Effector memory CD4-positive, alpha-beta T cell (primary cell): ENCODE results near the gene OR2D2.
"Not testable (repeated sequence)": the region's sequence is repeated elsewhere in the genome, so short reads cannot be mapped to it uniquely, and the experiment has no call there.

ENCODE experiments used
- DNase-seq, 3 donors: peaks; one replicate each; pipeline ENCODE4 v3.0.0-alpha.2; 2020
- H3K27ac ChIP-seq: 2 replicates; pipeline ENCODE4 v1.7.0; 2013; ENCODE audit warnings: mild to moderate bottlenecking, low read length, moderate library complexity; ENCODE audit not compliant: insufficient read depth, poor library complexity, severe bottlenecking
- H3K27me3 ChIP-seq: replicated peaks from 2 replicates; pipeline ENCODE4 v1.7.0; 2013; ENCODE audit warnings: mild to moderate bottlenecking, low read length; ENCODE audit not compliant: insufficient read depth, control insufficient read depth, poor library complexity, severe bottlenecking
- H3K36me3 ChIP-seq: 2 replicates; pipeline ENCODE4 v1.7.0; 2013; ENCODE audit warnings: mild to moderate bottlenecking, low read length, moderate library complexity; ENCODE audit not compliant: control insufficient read depth, insufficient read depth
- H3K4me1 ChIP-seq: 2 replicates; pipeline ENCODE4 v1.7.0; 2013; ENCODE audit warnings: low read length, mild to moderate bottlenecking; ENCODE audit not compliant: control insufficient read depth, insufficient read depth, poor library complexity, severe bottlenecking
- H3K4me3 ChIP-seq: 2 replicates; pipeline ENCODE4 v1.7.0; 2013; ENCODE audit warnings: low read length, low read depth, mild to moderate bottlenecking; ENCODE audit not compliant: insufficient read depth, poor library complexity, severe bottlenecking
- H3K9me3 ChIP-seq: 2 replicates; pipeline ENCODE4 v1.7.0; 2013; ENCODE audit warnings: mild to moderate bottlenecking, low read length, moderate library complexity; ENCODE audit not compliant: control insufficient read depth

The OR2D2 gene

GRCh38 chr11:6888830-6889229, 3.5 kb downstream of the OR2D2 start:
- DNase-seq: no peak
- H3K27ac ChIP-seq: no peak overlapping the region

GRCh38 chr11:6887711-6888110, 4.6 kb downstream of the OR2D2 start:
- not testable (repeated sequence) for H3K27me3 ChIP-seq, H3K36me3 ChIP-seq, H3K9me3 ChIP-seq, H3K27ac ChIP-seq, H3K4me1 ChIP-seq, H3K4me3 ChIP-seq, DNase-seq

More at GRCh38 chr11:6888830-6889229, 3.5 kb downstream of the OR2D2 start:
- Histone ChIP-seq H3K27me3 (no peaks in the 10 kb centered on the region), H3K9me3 (no peaks in the 10 kb centered on the region), H3K4me3 (no peak overlapping the region), H3K36me3 (no peaks in the 10 kb centered on the region), H3K4me1 (no peaks in the 10 kb centered on the region)

DNA sequence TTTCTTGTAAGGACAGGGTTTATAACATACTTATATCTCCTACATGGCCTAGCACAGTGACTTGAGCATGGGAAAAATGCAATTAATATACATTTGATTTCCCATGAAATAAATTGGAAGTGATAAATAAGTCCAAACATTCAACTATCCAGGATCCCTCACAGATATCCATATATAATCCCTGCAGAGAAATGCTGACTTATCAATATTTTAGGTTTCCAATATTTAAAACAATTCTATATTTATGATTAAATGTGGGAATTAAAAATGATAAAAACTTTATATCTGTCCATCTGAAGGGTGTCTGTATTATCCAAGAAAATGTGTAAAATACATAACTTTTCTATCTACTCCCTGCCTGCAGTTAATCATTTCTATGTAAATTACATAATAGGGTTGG, 9.5 kb downstream of the OR2D2 start:
- no peaks in the 10 kb centered on the region for H3K9me3 ChIP-seq

GRCh38 chr11:6876914-6877313, 15.4 kb downstream of the OR2D2 start:
- H3K4me3 ChIP-seq: no peak overlapping the region
- no peaks in the 10 kb centered on the region for H3K9me3 ChIP-seq
- H3K36me3 ChIP-seq: no peaks in the 10 kb centered on the region
- no peaks in the 10 kb centered on the region for H3K4me1 ChIP-seq
- DNase-seq: no peak
- H3K27me3 ChIP-seq: no peaks in the 10 kb centered on the region
- H3K27ac ChIP-seq: no peak overlapping the region

More for the DNA sequence above, 9.5 kb downstream of the OR2D2 start:
- no peaks in the 10 kb centered on the region for H3K36me3 ChIP-seq
- no peaks in the 10 kb centered on the region for H3K27me3 ChIP-seq
- H3K4me3 ChIP-seq: no peak overlapping the region
- no peak for DNase-seq
- H3K27ac ChIP-seq: no peak overlapping the region
- no peaks in the 10 kb centered on the region for H3K4me1 ChIP-seq

- H3K36me3 ChIP-seq: no peaks in the 10 kb centered on the region
- H3K4me1 ChIP-seq: no peaks in the 10 kb centered on the region
- no peak within 1 kb of the TSS for H3K4me3 ChIP-seq
- no peaks in the 10 kb centered on the region for H3K9me3 ChIP-seq
- DNase-seq: no peak
- H3K27ac ChIP-seq: no peak within 1 kb of the TSS
- no peaks in the 10 kb centered on the region for H3K27me3 ChIP-seq
Measured at GRCh38 chr11:6876325-6876724, 16.0 kb downstream of the OR2D2 start, which contains the start of gene OR10A4. Gene OR10A4, plus strand, starts transcription at chr11:6876625. Its CDS starts 23 bp downstream, at chr11:6876648.

- Histone ChIP-seq H3K4me3 (no peak overlapping the region), H3K27ac (no peak overlapping the region)
Measured at GRCh38 chr11:6875761-6876160, 16.5 kb downstream of the OR2D2 start.

GRCh38 chr11:6871278-6871677, 21.0 kb downstream of the OR2D2 start:
- H3K27ac ChIP-seq: no peak overlapping the region
- no peaks in the 10 kb centered on the region for H3K36me3 ChIP-seq
- H3K4me1 ChIP-seq: no peaks in the 10 kb centered on the region
- H3K4me3 ChIP-seq: no peak overlapping the region
- no peaks in the 10 kb centered on the region for H3K9me3 ChIP-seq
- no peaks in the 10 kb centered on the region for H3K27me3 ChIP-seq
- DNase-seq: no peak

More at GRCh38 chr11:6875761-6876160, 16.5 kb downstream of the OR2D2 start:
- H3K27me3 ChIP-seq: no peaks in the 10 kb centered on the region
- H3K9me3 ChIP-seq: no peaks in the 10 kb centered on the region
- H3K36me3 ChIP-seq: no peaks in the 10 kb centered on the region
- DNase-seq: no peak
- H3K4me1 ChIP-seq: no peaks in the 10 kb centered on the region

GRCh38 chr11:6864438-6864837, 27.9 kb downstream of the OR2D2 start:
- H3K27ac ChIP-seq: no peak overlapping the region
- no peaks in the 10 kb centered on the region for H3K4me1 ChIP-seq
- no peak overlapping the region for H3K4me3 ChIP-seq
- no peaks in the 10 kb centered on the region for H3K27me3 ChIP-seq
- H3K9me3 ChIP-seq: no peaks in the 10 kb centered on the region
- H3K36me3 ChIP-seq: no peaks in the 10 kb centered on the region
- no peak for DNase-seq

DNA sequence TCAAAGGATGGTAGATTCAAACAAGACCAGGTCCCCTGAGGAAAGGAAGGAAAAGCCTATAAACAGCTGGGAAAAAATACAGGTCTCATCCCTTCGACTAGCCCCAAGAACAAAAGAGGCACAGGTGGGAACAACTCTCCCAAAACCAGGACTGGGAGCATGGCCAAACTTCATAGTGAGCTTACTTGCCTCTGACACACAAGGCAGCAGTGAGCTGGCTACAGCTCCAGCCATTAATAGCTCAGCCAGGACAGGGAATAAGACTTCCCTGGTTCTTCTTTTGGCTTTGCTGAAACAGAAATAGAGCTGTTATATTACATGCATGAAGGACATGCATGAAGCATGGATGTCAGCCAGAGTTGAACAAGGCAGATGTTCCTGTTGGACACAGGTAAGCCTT, 29.3 kb downstream of the OR2D2 start, which contains the start of gene OR10A2:
Gene OR10A2 (plus strand): TSS at position 97 of the 400 bp plus-strand sequence. CDS start 6,698 bp downstream, outside the sequence.
- H3K4me1 ChIP-seq: no peaks in the 10 kb centered on the region
- H3K9me3 ChIP-seq: no peaks in the 10 kb centered on the region
- H3K27ac ChIP-seq: no peak within 1 kb of the TSS
- no peak within 1 kb of the TSS for H3K4me3 ChIP-seq
- no peaks in the 10 kb centered on the region for H3K27me3 ChIP-seq
- no peaks in the 10 kb centered on the region for H3K36me3 ChIP-seq
- no peak for DNase-seq

DNA sequence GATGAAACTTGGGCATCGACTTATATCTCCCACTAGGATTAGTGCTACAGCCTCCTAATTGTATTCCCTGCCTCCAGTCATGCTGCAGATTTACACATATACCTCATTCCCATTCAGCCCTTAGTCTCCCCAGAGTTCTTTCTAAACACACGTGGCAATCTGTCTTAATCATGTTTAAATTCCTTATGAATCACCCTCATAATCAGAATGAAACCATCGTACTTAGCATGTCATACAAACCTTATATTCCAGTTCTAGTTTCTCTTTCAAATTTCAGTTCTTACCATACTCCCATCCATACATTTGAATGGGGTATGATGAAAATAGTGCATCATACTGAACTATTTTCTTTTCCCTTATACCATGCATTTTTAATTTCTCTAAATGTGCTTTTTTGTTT, 35.4 kb downstream of the OR2D2 start:
- no peaks in the 10 kb centered on the region for H3K27me3 ChIP-seq

More for the DNA sequence above, 35.4 kb downstream of the OR2D2 start:
- Histone ChIP-seq H3K4me3 (no peak overlapping the region), H3K36me3 (no peaks in the 10 kb centered on the region), H3K4me1 (no peaks in the 10 kb centered on the region), H3K27ac (no peak overlapping the region), H3K9me3 (no peaks in the 10 kb centered on the region)
- DNase-seq: no peak
